Endometrial microvascular endothelial cells (primary cell): ENCODE data around the gene ART3. TPM values are rescaled to one million over a fixed set of nuclear protein-coding genes. Genes with fewer than 3 reads are reported as not detected.
"Not testable (repeated sequence)": the region's sequence is repeated elsewhere in the genome, so short reads cannot be mapped to it uniquely, and the experiment has no call there.

ENCODE experiments used
- in situ Hi-C: cut with HindIII; loops from 2 replicates; pipeline ENCODE4 v1.10.0; 2017; ENCODE audit warnings: low sequenced_read_pairs, low pct_unique_long_range_greater_than_20kb; ENCODE audit errors: inconsistent ontology term
- total RNA-seq: library from RNA; depleted of rRNA; stranded (reverse); fragments of >200 nt; gene quantifications from one replicate; pipeline ENCODE4 v1.2.3, GENCODE V29; 2015; ENCODE audit errors: inconsistent ontology term

ART3 gene, protein sequence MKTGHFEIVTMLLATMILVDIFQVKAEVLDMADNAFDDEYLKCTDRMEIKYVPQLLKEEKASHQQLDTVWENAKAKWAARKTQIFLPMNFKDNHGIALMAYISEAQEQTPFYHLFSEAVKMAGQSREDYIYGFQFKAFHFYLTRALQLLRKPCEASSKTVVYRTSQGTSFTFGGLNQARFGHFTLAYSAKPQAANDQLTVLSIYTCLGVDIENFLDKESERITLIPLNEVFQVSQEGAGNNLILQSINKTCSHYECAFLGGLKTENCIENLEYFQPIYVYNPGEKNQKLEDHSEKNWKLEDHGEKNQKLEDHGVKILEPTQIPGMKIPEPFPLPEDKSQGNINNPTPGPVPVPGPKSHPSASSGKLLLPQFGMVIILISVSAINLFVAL
- total RNA-seq, result not detected

- in situ Hi-C loops, result no loop called here
These were observed at the start of gene ART3 for GRCh38 chr4:76074468-76074867. TSS of gene ART3 (plus strand) at chr4:76074709. CDS start at chr4:76075890, 1,181 bp downstream.

DNA sequence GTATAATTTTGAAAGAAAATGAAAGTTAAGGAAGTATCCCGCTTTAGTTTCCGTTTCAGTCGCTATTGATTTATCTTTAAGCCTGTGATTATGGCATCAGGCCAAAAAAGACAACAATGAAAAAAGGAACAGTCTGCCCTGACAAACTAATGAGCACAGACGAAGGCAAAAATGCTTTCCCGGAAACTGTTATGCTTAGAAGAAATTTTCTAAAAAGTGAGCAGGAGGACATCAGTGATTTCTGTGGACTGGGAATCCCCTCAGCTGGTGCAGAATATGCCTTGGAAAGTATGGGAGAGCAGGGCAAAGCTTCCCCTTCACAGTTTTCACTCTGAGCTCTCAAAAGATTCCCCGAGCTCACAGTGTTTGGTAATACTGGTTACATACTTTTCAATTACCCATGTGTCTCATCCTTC is 46.2 kb upstream of the ART3 start:
- in situ Hi-C loops, result no loop called here

DNA sequence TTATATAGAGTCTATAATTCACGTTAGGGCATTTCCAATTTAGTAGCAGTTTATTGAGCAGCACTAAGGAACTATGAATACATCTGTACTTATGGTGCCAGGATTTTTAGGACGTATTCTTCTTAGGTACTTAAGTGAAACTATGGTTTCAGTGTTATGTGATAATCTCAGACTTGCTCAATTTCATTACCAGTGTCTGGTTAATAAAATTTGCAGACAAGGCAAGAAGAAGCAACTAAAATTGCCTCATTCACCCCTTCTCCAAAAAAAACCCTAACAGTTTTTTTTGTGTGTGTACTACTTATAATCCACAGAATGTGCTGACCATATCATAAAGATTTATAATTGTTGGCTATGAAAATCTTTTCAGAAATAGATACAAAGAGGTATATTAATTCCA is 45.2 kb upstream of the ART3 start:
- in situ Hi-C loops, result no loop called here

DNA sequence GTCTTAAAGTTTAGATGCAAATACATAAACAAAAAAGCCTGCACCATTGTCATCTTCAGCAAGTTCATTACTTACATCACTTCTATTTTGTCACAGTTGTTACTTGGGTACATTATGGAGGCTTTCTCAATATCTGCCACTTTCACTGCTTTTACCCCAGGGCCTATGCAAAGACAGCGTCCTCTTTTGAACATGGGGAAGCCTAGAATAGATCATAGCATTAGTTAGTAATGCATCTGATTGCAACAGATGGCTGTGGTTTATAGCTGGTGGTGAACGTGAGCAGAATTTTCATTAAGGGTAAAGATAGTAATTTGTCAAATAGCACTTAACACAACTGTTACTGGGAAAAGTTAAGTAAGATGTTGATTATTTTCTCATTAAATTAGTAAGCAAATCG is 39.4 kb upstream of the ART3 start:
- in situ Hi-C loops, result no loop called here

DNA sequence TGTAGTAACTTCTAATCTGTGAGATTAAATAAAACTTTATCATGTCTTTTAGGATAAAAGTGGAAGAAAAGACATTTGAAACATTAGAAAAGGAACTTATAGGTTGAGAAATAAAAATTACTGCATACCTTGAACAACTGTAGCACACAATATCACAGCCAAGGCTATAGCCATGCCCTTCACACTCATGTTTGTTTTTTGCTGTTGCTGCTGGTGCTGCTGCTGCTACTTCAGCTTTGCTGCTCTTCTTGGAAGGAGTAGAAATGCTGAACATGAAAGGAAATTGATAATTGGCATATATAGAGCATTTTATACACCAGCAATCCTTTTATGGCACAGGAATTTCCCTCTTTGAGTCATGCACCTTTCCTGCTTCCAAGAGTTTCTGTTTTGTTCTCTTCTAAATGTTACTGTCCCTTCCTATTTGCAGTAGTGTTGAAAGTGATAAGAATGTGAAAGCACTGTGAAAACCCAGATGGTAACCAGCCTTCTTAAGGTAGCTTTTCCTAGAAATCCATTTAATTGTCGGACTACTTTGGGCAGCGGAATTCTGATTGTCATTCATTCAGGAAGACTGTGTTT is 38.6 kb upstream of the ART3 start, which contains the start of gene CXCL11:
CXCL11 (minus strand) TSS at position 272 of the 582 bp plus-strand sequence; CDS start at position 189, 83 bp downstream.
- in situ Hi-C loops, result no loop called here

GRCh38 chr4:76036855-76037254 is 37.7 kb upstream of the ART3 start:
- in situ Hi-C loops, result no loop called here

DNA sequence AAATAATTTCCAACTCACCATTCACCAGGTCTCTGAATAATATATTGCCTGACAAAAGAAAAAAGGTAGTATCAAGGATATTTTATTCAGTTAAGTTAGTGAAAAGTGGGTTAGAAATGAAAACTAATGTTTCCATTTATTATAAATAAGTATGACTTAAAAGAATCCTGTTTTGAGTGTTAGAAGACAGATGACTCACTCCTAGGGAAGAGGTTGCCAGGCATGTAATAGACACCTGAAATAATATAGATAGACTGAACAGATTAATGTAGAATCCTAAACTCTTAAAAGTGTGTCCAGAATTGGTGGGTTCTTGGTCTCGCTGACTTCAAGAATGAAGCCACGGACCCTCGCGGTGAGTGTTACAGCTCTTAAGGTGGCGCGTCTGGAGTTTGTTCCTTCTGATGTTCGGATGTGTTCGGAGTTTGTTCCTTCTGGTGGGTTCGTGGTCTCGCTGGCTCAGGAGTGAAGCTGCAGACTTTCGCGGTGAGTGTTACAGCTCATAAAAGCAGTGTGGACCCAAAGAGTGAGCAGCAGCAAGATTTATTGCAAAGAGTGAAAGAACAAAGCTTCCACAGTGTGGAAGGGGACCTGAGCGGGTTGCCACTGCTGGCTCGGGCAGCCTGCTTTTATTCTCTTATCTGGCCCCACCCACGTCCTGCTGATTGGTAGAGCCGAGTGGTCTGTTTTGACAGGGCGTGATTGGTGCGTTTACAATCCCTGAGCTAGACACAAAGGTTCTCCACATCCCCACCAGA is 32.1 kb upstream of the ART3 start:
- in situ Hi-C loops, result not testable (repeated sequence)

DNA sequence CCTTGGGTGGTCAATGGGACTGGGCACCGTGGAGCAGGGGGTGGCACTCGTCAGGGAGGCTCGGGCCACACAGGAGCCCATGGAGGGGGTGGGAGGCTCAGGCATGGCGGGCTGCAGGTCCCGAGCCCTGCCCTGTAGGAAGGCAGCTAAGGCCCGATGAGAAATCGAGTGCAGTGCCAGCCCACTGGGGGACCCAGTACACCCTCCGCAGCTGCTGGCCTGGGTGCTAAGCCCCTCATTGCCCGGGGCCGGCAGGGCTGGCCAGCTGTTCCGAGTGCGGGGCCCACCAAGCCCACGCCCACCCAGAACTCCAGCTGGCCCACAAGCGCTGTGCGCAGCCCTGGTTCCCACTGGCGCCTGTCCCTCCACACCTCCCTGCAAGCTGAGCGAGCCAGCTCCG is 31.2 kb upstream of the ART3 start:
- in situ Hi-C loops, result not testable (repeated sequence)

DNA sequence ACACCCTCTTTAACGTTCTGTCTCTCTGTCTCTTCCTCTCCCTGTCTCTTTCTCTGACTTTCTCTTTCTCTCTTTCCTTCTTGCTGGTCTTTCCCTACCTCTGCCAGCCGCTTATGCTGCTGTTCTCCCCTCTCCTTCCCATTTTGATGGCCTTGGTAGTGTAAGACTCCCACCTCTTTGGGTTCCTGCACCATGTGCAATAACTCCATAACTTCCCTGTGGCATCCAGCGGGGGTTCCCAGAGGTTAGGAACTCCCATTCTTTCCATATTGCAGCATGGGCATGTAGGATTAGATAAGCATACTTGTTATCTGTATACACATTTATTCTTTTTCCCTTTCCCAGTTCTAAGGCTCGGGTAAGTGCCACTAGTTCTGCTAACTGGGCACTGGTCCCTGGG is 29.8 kb upstream of the ART3 start:
- in situ Hi-C loops, result not testable (repeated sequence)

GRCh38 chr4:76049860-76050416 is 24.6 kb upstream of the ART3 start:
- in situ Hi-C loops, result not testable (repeated sequence)

- in situ Hi-C loops, result not testable (repeated sequence)
These were observed 23.9 kb upstream of the ART3 start for GRCh38 chr4:76050560-76051050.

- in situ Hi-C loops, result no loop called here
These were observed 20.8 kb upstream of the ART3 start for GRCh38 chr4:76053730-76054129.

DNA sequence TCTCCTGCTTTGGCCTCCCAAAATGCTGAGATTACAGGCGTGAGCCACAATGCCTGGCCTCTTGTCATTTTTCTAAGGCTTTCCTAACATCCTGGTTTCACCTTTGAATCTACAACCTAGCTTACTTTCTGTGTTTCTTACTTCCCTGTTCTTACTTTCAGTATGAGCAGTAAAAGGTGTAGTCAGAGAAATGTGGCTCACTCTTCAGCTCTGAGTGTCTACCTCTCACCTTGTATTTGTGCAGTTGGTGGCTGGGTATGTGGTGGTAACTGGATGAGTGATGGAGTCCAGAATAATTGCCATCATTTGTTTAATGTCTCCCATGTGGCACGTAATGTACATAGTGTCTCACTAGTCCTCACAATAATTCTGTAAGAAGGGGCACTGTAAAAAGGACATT is 19.5 kb upstream of the ART3 start:
- in situ Hi-C loops, result no loop called here

GRCh38 chr4:76055421-76055820 is 19.1 kb upstream of the ART3 start:
- in situ Hi-C loops, result no loop called here

DNA sequence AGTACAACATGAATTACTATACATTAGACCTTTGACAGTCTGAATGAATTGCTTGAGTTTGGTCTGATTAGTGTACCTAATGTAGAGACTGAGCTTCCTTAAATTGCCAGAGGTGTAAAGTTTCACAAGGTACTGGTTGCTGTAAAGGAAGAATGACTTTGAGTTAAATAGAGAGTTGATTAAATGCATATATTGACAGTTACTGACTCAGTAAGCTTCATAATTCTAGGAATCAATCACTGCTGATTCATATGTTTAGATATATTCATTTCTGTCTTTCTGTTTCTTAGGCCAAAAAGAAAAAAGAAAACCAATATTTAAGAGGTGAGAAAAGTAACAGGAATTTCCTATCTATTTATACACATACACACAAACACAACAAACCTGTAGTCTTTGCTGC is 16.2 kb upstream of the ART3 start:
- in situ Hi-C loops, result no loop called here

DNA sequence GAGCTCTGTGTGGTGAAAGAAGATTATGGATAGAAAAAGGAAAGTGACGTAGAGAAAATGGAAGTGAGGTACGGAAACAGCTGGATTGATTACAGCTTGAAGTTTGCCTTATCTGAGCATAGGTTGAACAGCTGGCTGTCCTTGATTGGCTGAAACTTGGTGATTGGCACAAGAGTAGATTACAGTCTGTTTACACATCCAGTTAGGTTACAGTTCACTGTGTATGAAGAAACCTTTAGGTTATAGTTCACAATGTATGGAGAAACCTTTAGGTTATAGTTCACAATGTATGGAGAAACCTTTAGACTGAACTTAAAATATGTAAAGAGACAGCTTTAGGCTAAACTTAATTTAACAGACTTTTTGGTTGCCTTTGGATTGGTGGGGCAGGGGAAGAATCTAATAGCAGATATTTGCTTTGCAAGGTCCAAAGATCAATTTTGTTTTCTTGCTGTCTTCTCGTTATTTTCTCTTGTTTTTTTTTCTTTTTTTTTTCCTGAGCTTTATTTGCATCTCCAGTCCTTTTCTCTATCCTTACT is 15.6 kb upstream of the ART3 start:
- in situ Hi-C loops, result no loop called here

DNA sequence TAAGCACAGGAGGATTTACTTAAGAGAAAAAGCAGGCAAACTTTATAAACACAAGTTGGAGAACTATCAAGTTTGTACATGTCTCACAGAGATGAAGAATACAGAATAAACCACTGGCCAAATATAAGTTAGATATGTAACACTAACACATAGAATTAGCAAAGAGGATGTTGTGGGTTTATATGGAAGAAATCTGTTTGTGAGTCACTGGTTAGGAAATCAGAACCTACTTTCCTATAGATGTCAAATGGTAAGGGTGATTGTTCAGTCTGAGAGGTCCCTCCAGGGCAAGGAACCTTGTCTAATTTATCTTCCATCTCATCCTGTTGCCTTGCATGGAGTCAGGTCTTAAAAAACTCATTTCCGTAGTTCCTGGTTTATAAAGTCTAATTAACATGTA is 14.8 kb upstream of the ART3 start:
- in situ Hi-C loops, result no loop called here

DNA sequence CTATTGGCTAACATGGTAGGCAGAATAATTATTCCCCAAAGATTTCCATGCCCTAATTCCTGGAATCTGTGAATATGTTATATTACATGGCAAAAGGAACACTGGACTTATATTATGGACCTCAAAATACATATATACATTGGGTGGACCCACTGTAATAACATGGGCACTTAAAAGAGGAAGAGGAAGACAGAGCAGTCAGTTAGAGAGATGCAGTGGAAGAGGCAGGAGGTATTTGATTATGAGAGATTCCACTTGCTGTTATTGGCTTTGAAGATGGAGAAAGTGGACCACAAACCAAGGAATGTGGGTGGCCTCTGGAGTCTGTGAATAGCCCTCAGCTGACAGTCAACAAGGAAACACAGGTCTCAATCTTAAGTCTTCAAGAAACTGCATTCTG is 14.0 kb upstream of the ART3 start:
- in situ Hi-C loops, result no loop called here

DNA sequence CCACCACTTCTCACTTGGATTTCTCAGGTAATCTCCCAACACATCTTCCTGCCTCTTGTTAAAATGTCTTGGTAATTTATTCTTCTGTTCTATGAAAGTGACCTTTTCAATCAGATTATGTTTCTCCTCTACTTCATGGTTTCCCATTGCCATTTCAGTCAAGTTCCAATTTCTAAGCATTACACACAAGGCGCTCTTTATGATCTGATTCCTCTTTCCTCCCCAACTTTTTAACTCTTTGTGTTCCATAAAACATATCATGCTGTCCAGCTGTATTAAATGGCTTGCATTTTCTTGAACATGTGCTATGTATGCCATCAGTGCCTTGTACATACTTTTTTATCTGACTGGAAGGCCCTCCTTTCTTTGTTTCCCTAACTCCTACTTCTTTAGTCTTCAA is 13.1 kb upstream of the ART3 start:
- in situ Hi-C loops, result no loop called here
